H1 (cell line): ENCODE measurements around the gene HOXB4. TPM values are rescaled to one million over a fixed set of nuclear protein-coding genes. Genes with fewer than 3 reads are reported as not detected.

Experiments used
- CTCF ChIA-PET: fragments of 300-600 bp; sonication (Branson Sonifier 250); formaldehyde crosslinking; loops from one replicate; lab custom pipeline; 2021; ENCODE audit not compliant: partially characterized antibody; lab: Charles Lee
- POLR2A ChIA-PET: fragments of 300-600 bp; sonication (Branson Sonifier 250); formaldehyde crosslinking; loops from one replicate; lab custom pipeline; 2021; ENCODE audit warnings: inconsistent platforms; ENCODE audit not compliant: partially characterized antibody; lab: Charles Lee
- DNase-seq, 2 experiments: peaks; one replicate each; pipeline versions ENCODE4 v3.0.0 to v3.0.0-alpha.2; 2010 to 2022; ENCODE audit warnings: low spot score in 2 of 2, low read depth in 1 of 2, mixed read lengths in 1 of 2
- FAIRE-seq: peaks from 2 replicates; lab custom pipeline; 2011; peaks lifted over from hg19 to GRCh38; lab: Jason Lieb, UNC
- H2AFZ ChIP-seq: 2 replicates; pipeline ENCODE4 v1.8.1; 2012; ENCODE audit warnings: low read length, inconsistent platforms
- H2AK5ac ChIP-seq: 2 replicates; pipeline ENCODE4 v1.6.1; 2013; ENCODE audit warnings: low read depth, low read length
- H2BK120ac ChIP-seq: replicated peaks from 2 replicates; pipeline ENCODE3; 2013; ENCODE audit warnings: low read depth, low read length, inconsistent platforms
- H2BK12ac ChIP-seq: 2 replicates; pipeline ENCODE4 v1.6.1; 2013; ENCODE audit warnings: low read depth, low read length
- H2BK15ac ChIP-seq: 2 replicates; pipeline ENCODE4 v1.6.1; 2013; ENCODE audit warnings: low read length
- H2BK20ac ChIP-seq: 2 replicates; pipeline ENCODE4 v1.6.1; 2013; ENCODE audit warnings: low read length
- H2BK5ac ChIP-seq: 2 replicates; pipeline ENCODE4 v1.6.1; 2013; ENCODE audit warnings: low read depth, low read length
- H3K14ac ChIP-seq: 2 replicates; pipeline ENCODE4 v1.6.1; 2013; ENCODE audit warnings: inconsistent platforms; ENCODE audit not compliant: insufficient read length
- H3K18ac ChIP-seq: 2 replicates; pipeline ENCODE4 v1.6.1; 2013; ENCODE audit warnings: low read length; ENCODE audit errors: extremely low read depth
- H3K23ac ChIP-seq: 2 replicates; pipeline ENCODE4 v1.6.1; 2013; ENCODE audit warnings: inconsistent platforms; ENCODE audit not compliant: insufficient read length
- H3K23me2 ChIP-seq: 2 replicates; pipeline ENCODE4 v1.6.1; 2013; ENCODE audit warnings: low read depth, low read length
- H3K27ac ChIP-seq: 2 replicates; pipeline ENCODE4 v1.6.1; 2011; ENCODE audit warnings: low read depth, low read length, inconsistent platforms
- H3K27me3 ChIP-seq, 4 experiments: replicated peaks in 1 of 4; 1 replicate in 1 of 4; 2 replicates in 3 of 4; pipeline versions ENCODE4 v1.6.1 to v1.8.1; 2011 to 2013; ENCODE audit warnings: low read length in 3 of 4, mild to moderate bottlenecking in 3 of 4, inconsistent platforms in 2 of 4, mixed read lengths in 2 of 4, moderate library complexity in 1 of 4; ENCODE audit not compliant: control insufficient read depth in 3 of 4, insufficient read depth in 3 of 4; ENCODE audit errors: extremely low read depth in 1 of 4
- H3K36me3 ChIP-seq, 4 experiments: 2 replicates each; pipeline versions ENCODE4 v1.6.1 to v1.8.1; 2011 to 2013; ENCODE audit warnings: mild to moderate bottlenecking in 4 of 4, low read length in 3 of 4, moderate library complexity in 2 of 4, control low read depth in 1 of 4, inconsistent platforms in 1 of 4; ENCODE audit not compliant: insufficient read depth in 4 of 4, control insufficient read depth in 2 of 4
- H3K4ac ChIP-seq: replicated peaks from 2 replicates; pipeline ENCODE3; 2013; ENCODE audit warnings: low read length, low read depth, mixed read lengths, inconsistent platforms; ENCODE audit not compliant: insufficient read length
- H3K4me1 ChIP-seq, 4 experiments: replicated peaks in 1 of 4; 1 replicate in 1 of 4; 2 replicates in 3 of 4; pipeline versions ENCODE4 v1.6.1 to v1.8.1; 2011 to 2013; ENCODE audit warnings: low read length in 3 of 4, inconsistent platforms in 2 of 4, mixed read lengths in 1 of 4; ENCODE audit not compliant: insufficient read depth in 4 of 4, control insufficient read depth in 3 of 4
- H3K4me2 ChIP-seq, 2 experiments: 2 replicates each; pipeline versions ENCODE4 v1.6.1 to v1.8.1; 2011 to 2013; ENCODE audit warnings: low read depth in 2 of 2, low read length in 2 of 2, control low read depth in 1 of 2, inconsistent platforms in 1 of 2, mild to moderate bottlenecking in 1 of 2; ENCODE audit not compliant: insufficient read depth in 1 of 2
- H3K4me3 ChIP-seq, 4 experiments: fragments of 200-600, 300-600 bp in 1 of 4; sonication (generic), shearing (Covaris generic), sonication (Bioruptor Twin) in 1 of 4; 2 replicates each; pipeline versions ENCODE4 v1.5.1 to v1.8.1; 2011 to 2016; ENCODE audit warnings: low read length in 4 of 4, low read depth in 3 of 4, control low read depth in 2 of 4, inconsistent platforms in 2 of 4, mild to moderate bottlenecking in 2 of 4, mixed read lengths in 1 of 4, moderate library complexity in 1 of 4; ENCODE audit not compliant: insufficient read depth in 2 of 4; ENCODE audit errors: extremely low read depth in 1 of 4
- H3K56ac ChIP-seq: replicated peaks from 2 replicates; pipeline ENCODE3; 2013; ENCODE audit warnings: low read depth, mild to moderate bottlenecking, mixed read lengths, low read length, inconsistent platforms; ENCODE audit not compliant: insufficient read length
- H3K79me1 ChIP-seq: 2 replicates; pipeline ENCODE4 v1.6.1; 2013; ENCODE audit warnings: low read depth, low read length, control low read depth
- H3K79me2 ChIP-seq, 2 experiments: 2 replicates each; pipeline versions ENCODE4 v1.6.1 to v1.8.1; 2012 to 2013; ENCODE audit warnings: low read length in 2 of 2, mild to moderate bottlenecking in 2 of 2, inconsistent platforms in 1 of 2; ENCODE audit not compliant: insufficient read depth in 2 of 2, control insufficient read depth in 1 of 2
- H3K9ac ChIP-seq, 4 experiments: replicated peaks in 1 of 4; 1 replicate in 1 of 4; 2 replicates in 3 of 4; pipeline versions ENCODE4 v1.6.1 to v1.8.1; 2011 to 2013; ENCODE audit warnings: low read depth in 3 of 4, low read length in 3 of 4, control low read depth in 2 of 4, mild to moderate bottlenecking in 2 of 4, moderate library complexity in 2 of 4, inconsistent platforms in 1 of 4; ENCODE audit errors: extremely low read depth in 1 of 4
- H3K9me3 ChIP-seq, 2 experiments: 2 replicates each; pipeline versions ENCODE4 v1.6.1 to v1.8.1; 2012 to 2013; ENCODE audit warnings: mild to moderate bottlenecking in 2 of 2, moderate library complexity in 2 of 2, control low read depth in 1 of 2, inconsistent platforms in 1 of 2, low read depth in 1 of 2, low read length in 1 of 2, mixed read lengths in 1 of 2; ENCODE audit not compliant: insufficient read depth in 2 of 2
- H4K20me1 ChIP-seq, 2 experiments: replicated peaks in 1 of 2; 2 replicates each; pipeline versions ENCODE3 to v1.8.1; 2011 to 2013; ENCODE audit warnings: inconsistent platforms in 2 of 2, low read length in 2 of 2, mild to moderate bottlenecking in 1 of 2; ENCODE audit not compliant: insufficient read depth in 2 of 2, control insufficient read depth in 1 of 2
- H4K5ac ChIP-seq: 2 replicates; pipeline ENCODE4 v1.6.1; 2013; ENCODE audit warnings: low read length, low read depth, mixed read lengths, inconsistent platforms; ENCODE audit not compliant: insufficient read length
- H4K8ac ChIP-seq: 2 replicates; pipeline ENCODE4 v1.8.0; 2013; ENCODE audit warnings: mild to moderate bottlenecking, moderate library complexity, low read length, inconsistent platforms; ENCODE audit not compliant: insufficient read depth; ENCODE audit errors: extremely low read depth
- H4K91ac ChIP-seq: replicated peaks from 2 replicates; pipeline ENCODE3; 2013; ENCODE audit warnings: low read length, mixed read lengths, inconsistent platforms; ENCODE audit not compliant: insufficient read length
- ASH2L ChIP-seq: fragments of 200-600, 300-600 bp; sonication (generic); IDR thresholded peaks from one replicate; pipeline ENCODE4 v1.7.1; 2017; ENCODE audit warnings: low read length
- CHD2 ChIP-seq: IDR thresholded peaks from 2 replicates; pipeline ENCODE4 v1.6.1; 2012; ENCODE audit warnings: low read length, improper control_type of control experiment
- EZH2 ChIP-seq: fragments of 200-600 bp; sonication (generic); IDR thresholded peaks from 2 replicates; pipeline ENCODE4 v1.7.1; 2012; ENCODE audit warnings: low read depth, mild to moderate bottlenecking, moderate library complexity, low read length, inconsistent platforms; ENCODE audit not compliant: severe bottlenecking
- KDM4A ChIP-seq: IDR thresholded peaks from one replicate; pipeline ENCODE4 v1.7.1; 2012; ENCODE audit warnings: low read depth, mild to moderate bottlenecking, moderate library complexity, low read length, inconsistent platforms; ENCODE audit not compliant: severe bottlenecking
- POU5F1 ChIP-seq: IDR thresholded peaks from 2 replicates; pipeline ENCODE4 v1.6.1; 2011; ENCODE audit warnings: low read depth, mild to moderate bottlenecking, low read length, moderate library complexity
- RNF2 ChIP-seq: fragments of 200-900, 300-1000 bp; sonication (generic); IDR thresholded peaks from 2 replicates; pipeline ENCODE4 v1.7.1; 2016; ENCODE audit warnings: borderline replicate concordance, low read depth, mild to moderate bottlenecking, antibody characterized with exemption, low read length; ENCODE audit not compliant: poor library complexity, severe bottlenecking; ENCODE audit errors: missing control alignments
- SIX5 ChIP-seq: IDR thresholded peaks from 2 replicates; pipeline ENCODE4 v1.6.1; 2011; ENCODE audit warnings: mild to moderate bottlenecking, low read depth, low read length
- WGBS, 2 experiments: shearing (Covaris generic) in 1 of 2; methylation state at CpG; one replicate each; pipeline versions ENCODE4 v1.1.6 to v1.1.7; 2013 to 2015; ENCODE audit warnings: low lambda C conversion rate in 2 of 2, mixed read lengths in 2 of 2, inconsistent platforms in 1 of 2, low coverage in 1 of 2, missing lambda C conversion rate in 1 of 2; ENCODE audit not compliant: insufficient replicate concordance in 2 of 2, insufficient coverage in 1 of 2, insufficient read length in 1 of 2; ENCODE audit errors: extremely low coverage in 1 of 2, missing lambda C conversion rate in 1 of 2; 5-methylcytosine and 5-hydroxymethylcytosine counted together
- polyA plus RNA-seq, 7 experiments: library from polyadenylated mRNA; depleted of rRNA in 3 of 7; stranded (reverse) in 5 of 7; unstranded in 2 of 7; fragments of >200 nt in 5 of 7; fragments of 200-250 nt in 2 of 7; gene quantifications; 1 replicate in 5 of 7; 2 replicates in 1 of 7; 4 replicates in 1 of 7; pipeline versions ENCODE4 v1.2.1 to v1.2.3, GENCODE V29; 2011 to 2013; ENCODE audit warnings: missing spikeins in 2 of 7, mixed read lengths in 2 of 7
- total RNA-seq: library from RNA; stranded (reverse); fragmentation: NEBNext Ultra II Directional; extraction: Animal tissue kit (Norgen Biotek cat#: 25700); gene quantifications from 2 replicates; pipeline ENCODE4 v1.2.1, GENCODE V29; 2021

HOXB4 gene
- total and polyA plus RNA-seq, 2 of the 8 experiments (the other 6 are each of a cell fraction or from before 2014, with no cell fraction given) = not detected

GRCh38 chr17:48589831-48590606 is 11.9 kb upstream of the HOXB4 start, which contains the start of gene HOXB3:
HOXB3 (minus strand) TSS chr17:48590241; CDS start chr17:48552474, 37,767 bp downstream.
- H2BK120ac ChIP-seq = no peak within 1 kb of the TSS
- H2AFZ ChIP-seq = no peak within 1 kb of the TSS
- H3K36me3 ChIP-seq = peaks cover 0 to 6% (median 0%) of the 10 kb centered on the region in 4 experiments; a peak in 1 of 8 replicates
- no peak within 1 kb of the TSS for H4K8ac ChIP-seq
- 10% methylated on average over 23 of the region's 23 CpGs; no CpG with 5 or more reads in 1 of the 2 experiments for WGBS, 2 experiments
- no peak for FAIRE-seq
- no peak within 1 kb of the TSS for H2BK5ac ChIP-seq
- no peaks in the 10 kb centered on the region; a peak in 1 of 4 replicates for H3K9me3 ChIP-seq
- no peak within 1 kb of the TSS for H3K27ac ChIP-seq
- no peaks in the 10 kb centered on the region for H3K79me1 ChIP-seq
- H2BK12ac ChIP-seq = no peak within 1 kb of the TSS
- ChIA-PET CTCF (interaction anchor here (0.5 to 7.0 kb wide), 12 partner anchors 26 to 296 kb away, joined by 3 to 53 read pairs (median 3); no protein-coding TSS in a partner anchor), POLR2A (no interaction called here)
- H3K4me3 ChIP-seq = no peak within 1 kb of the TSS
- H3K27me3 ChIP-seq = peaks cover 96 to 100% (median 99%) of the 10 kb centered on the region in 4 experiments
- H3K4me1 ChIP-seq = peaks cover 0 to 7% (median 3%) of the 10 kb centered on the region in 4 experiments; a peak in 5 of 7 replicates
- no peak within 1 kb of the TSS for H3K4ac ChIP-seq
- H4K91ac ChIP-seq = no peak within 1 kb of the TSS
- no peak within 1 kb of the TSS for H2BK20ac ChIP-seq
- peak within 1 kb of the TSS; percentile 81; the same call in 1 of the 2 replicates for H2BK15ac ChIP-seq
- no peak within 1 kb of the TSS for H4K5ac ChIP-seq
- DNase-seq = no peak
- no peak within 1 kb of the TSS for H3K14ac ChIP-seq
- no peak within 1 kb of the TSS for H3K23ac ChIP-seq
- H3K23me2 ChIP-seq = no peaks in the 10 kb centered on the region
- H3K9ac ChIP-seq = no peak within 1 kb of the TSS
- peaks cover 20 to 37% of the 10 kb centered on the region in 2 experiments for H4K20me1 ChIP-seq
- no peak within 1 kb of the TSS; the same call in 1 of the 2 replicates for H3K18ac ChIP-seq
- H2AK5ac ChIP-seq = peak within 1 kb of the TSS; percentile 55; the same call in 1 of the 2 replicates
- no peaks in the 10 kb centered on the region for H3K79me2 ChIP-seq
- no peak within 1 kb of the TSS for H3K56ac ChIP-seq
- H3K4me2 ChIP-seq = no peak within 1 kb of the TSS
- TF ChIP-seq RNF2 (peak; percentile 93), CHD2 (no peak), ASH2L (no peak), POU5F1 (no peak), EZH2 (peak; percentile 94), KDM4A (no peak), SIX5 (no peak)
